ENCODE results near the gene TTYH3. TPM values are rescaled to one million over a fixed set of nuclear protein-coding genes. Genes with fewer than 3 reads are reported as not detected.

Gene TTYH3
- total and polyA plus RNA-seq, 9 of the 15 experiments (the other 6 are each of a cell fraction or from before 2014, with no cell fraction given): 0.01 to 5.5 (median 1.1) TPM

DNA sequence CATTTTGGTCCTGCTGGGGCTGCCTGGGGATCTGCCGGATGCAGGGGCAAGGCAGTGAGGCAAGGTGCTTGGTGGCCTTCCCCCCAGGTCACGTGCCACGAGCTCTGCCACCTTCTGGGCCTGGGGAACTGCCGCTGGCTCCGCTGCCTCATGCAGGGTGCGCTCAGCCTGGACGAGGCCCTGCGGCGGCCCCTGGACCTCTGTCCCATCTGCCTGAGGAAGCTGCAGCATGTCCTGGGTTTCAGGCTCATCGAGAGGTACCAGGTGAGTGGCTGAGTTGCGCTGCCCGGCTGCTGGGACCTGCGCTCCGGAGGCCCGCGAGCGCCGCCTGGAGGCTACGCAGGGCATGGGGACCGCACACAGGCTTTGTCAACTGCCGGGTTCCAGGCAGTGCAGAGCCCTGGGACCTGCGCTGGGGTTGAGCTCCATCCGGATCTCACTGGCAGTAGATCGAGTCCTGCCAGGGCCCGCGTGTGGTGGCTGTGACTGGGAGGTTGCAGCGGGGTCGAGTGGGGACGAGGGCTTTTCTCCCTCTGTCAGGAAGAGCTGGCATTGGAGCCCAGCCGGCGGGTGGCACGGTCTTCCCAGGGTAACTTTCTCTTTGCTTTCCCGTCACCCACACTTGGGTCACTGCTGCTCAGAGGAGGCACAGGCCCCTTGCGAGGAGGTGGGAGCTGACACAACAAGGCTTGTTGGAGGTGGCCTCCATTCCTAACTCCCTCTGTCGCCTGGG is 77.9 kb downstream of the TTYH3 start (continued):
- TF ChIP-seq, protein P1, sequence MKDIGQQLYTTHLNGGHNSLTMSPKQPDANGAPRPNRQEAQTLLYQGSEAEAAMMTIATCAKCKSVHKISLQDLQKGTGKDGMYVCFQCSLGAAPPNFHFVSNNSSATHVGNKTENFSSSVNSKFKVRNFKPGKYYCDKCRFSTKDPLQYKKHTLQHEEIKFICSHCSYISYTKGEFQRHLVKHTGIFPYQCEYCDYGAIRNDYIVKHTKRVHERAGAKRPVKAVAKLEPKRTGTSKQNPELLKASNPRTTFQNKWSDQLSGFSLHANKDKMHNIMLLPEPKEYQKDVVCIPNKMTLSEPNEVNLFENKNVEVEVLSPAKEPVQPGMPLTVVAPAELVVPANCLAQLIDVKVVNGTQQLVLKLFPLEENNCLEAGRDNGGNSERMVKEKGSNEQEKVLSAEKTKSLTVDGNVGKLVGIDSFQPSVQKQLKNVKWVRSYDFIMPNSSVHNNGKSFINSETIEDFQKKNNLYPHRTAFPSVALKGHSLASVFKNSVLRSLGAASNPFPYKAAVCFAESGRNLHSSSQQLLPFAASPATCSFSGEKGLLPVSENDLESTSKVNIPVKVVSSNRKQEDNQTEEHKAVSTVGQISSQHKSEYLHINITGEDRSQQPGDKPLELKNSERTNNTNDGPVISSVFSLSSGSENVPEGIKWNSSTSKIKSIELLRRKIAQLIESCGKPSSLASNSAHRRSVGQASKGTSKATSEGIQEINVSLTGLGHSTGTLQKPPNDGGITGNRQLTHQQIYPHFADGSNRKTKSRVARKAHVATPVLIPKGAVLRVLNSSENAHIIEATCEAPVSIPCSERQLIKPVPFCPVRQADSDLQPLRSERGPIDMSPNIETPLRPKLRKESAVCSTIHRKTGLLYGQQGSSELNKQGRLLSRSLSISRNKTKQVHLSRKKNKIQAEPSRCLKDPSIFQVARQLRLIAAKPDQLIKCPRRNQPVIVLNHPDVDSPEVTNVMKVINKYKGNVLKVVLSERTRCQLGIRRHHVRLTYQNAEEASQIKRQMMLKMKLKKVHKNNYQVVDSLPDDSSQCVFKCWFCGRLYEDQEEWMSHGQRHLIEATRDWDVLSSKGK (CRISPR knock-in tag; IDR thresholded peaks at IDR 0.05): no peak
- peak; percentile 78; the same call in 1 of the 2 replicates for TF ChIP-seq STAG1 (CRISPR knock-in tag; IDR thresholded peaks at IDR 0.05; ENCODE audit: borderline replicate concordance)
- TF ChIP-seq CBX3 (IDR thresholded peaks at IDR 0.05; ENCODE audit: borderline replicate concordance in 1 of 2, low read length in 2 of 2): no peak
- TF ChIP-seq, protein P2, sequence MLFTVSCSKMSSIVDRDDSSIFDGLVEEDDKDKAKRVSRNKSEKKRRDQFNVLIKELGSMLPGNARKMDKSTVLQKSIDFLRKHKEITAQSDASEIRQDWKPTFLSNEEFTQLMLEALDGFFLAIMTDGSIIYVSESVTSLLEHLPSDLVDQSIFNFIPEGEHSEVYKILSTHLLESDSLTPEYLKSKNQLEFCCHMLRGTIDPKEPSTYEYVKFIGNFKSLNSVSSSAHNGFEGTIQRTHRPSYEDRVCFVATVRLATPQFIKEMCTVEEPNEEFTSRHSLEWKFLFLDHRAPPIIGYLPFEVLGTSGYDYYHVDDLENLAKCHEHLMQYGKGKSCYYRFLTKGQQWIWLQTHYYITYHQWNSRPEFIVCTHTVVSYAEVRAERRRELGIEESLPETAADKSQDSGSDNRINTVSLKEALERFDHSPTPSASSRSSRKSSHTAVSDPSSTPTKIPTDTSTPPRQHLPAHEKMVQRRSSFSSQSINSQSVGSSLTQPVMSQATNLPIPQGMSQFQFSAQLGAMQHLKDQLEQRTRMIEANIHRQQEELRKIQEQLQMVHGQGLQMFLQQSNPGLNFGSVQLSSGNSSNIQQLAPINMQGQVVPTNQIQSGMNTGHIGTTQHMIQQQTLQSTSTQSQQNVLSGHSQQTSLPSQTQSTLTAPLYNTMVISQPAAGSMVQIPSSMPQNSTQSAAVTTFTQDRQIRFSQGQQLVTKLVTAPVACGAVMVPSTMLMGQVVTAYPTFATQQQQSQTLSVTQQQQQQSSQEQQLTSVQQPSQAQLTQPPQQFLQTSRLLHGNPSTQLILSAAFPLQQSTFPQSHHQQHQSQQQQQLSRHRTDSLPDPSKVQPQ (CRISPR knock-in tag; IDR thresholded peaks at IDR 0.05; ENCODE audit: borderline replicate concordance): no peak
- no peak for TF ChIP-seq TARDBP (IDR thresholded peaks at IDR 0.05)
- TF ChIP-seq, protein P3, sequence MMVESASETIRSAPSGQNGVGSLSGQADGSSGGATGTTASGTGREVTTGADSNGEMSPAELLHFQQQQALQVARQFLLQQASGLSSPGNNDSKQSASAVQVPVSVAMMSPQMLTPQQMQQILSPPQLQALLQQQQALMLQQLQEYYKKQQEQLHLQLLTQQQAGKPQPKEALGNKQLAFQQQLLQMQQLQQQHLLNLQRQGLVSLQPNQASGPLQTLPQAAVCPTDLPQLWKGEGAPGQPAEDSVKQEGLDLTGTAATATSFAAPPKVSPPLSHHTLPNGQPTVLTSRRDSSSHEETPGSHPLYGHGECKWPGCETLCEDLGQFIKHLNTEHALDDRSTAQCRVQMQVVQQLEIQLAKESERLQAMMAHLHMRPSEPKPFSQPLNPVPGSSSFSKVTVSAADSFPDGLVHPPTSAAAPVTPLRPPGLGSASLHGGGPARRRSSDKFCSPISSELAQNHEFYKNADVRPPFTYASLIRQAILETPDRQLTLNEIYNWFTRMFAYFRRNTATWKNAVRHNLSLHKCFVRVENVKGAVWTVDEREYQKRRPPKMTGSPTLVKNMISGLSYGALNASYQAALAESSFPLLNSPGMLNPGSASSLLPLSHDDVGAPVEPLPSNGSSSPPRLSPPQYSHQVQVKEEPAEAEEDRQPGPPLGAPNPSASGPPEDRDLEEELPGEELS (CRISPR knock-in tag; IDR thresholded peaks at IDR 0.05; ENCODE audit: borderline replicate concordance): no peak
- no peak for TF ChIP-seq PTBP1 (IDR thresholded peaks at IDR 0.05; ENCODE audit: low read depth, low read length)
- no peak for TF ChIP-seq TRIM28 (IDR thresholded peaks at IDR 0.05)
- TF ChIP-seq, protein P4, sequence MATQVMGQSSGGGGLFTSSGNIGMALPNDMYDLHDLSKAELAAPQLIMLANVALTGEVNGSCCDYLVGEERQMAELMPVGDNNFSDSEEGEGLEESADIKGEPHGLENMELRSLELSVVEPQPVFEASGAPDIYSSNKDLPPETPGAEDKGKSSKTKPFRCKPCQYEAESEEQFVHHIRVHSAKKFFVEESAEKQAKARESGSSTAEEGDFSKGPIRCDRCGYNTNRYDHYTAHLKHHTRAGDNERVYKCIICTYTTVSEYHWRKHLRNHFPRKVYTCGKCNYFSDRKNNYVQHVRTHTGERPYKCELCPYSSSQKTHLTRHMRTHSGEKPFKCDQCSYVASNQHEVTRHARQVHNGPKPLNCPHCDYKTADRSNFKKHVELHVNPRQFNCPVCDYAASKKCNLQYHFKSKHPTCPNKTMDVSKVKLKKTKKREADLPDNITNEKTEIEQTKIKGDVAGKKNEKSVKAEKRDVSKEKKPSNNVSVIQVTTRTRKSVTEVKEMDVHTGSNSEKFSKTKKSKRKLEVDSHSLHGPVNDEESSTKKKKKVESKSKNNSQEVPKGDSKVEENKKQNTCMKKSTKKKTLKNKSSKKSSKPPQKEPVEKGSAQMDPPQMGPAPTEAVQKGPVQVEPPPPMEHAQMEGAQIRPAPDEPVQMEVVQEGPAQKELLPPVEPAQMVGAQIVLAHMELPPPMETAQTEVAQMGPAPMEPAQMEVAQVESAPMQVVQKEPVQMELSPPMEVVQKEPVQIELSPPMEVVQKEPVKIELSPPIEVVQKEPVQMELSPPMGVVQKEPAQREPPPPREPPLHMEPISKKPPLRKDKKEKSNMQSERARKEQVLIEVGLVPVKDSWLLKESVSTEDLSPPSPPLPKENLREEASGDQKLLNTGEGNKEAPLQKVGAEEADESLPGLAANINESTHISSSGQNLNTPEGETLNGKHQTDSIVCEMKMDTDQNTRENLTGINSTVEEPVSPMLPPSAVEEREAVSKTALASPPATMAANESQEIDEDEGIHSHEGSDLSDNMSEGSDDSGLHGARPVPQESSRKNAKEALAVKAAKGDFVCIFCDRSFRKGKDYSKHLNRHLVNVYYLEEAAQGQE (IDR thresholded peaks at IDR 0.05; ENCODE audit: borderline replicate concordance): peak; percentile 82
- TF ChIP-seq, protein P4 (CRISPR knock-in tag; IDR thresholded peaks at IDR 0.05; ENCODE audit: low read depth): no peak
- no peak for TF ChIP-seq POLR2B (IDR thresholded peaks at IDR 0.05; ENCODE audit: low read depth, partially characterized antibody)
